ENCODE measurements around the gene PSMD12.
"Not testable (repeated sequence)": the region's sequence is repeated elsewhere in the genome, so short reads cannot be mapped to it uniquely, and the experiment has no call there.

Gene PSMD12

DNA sequence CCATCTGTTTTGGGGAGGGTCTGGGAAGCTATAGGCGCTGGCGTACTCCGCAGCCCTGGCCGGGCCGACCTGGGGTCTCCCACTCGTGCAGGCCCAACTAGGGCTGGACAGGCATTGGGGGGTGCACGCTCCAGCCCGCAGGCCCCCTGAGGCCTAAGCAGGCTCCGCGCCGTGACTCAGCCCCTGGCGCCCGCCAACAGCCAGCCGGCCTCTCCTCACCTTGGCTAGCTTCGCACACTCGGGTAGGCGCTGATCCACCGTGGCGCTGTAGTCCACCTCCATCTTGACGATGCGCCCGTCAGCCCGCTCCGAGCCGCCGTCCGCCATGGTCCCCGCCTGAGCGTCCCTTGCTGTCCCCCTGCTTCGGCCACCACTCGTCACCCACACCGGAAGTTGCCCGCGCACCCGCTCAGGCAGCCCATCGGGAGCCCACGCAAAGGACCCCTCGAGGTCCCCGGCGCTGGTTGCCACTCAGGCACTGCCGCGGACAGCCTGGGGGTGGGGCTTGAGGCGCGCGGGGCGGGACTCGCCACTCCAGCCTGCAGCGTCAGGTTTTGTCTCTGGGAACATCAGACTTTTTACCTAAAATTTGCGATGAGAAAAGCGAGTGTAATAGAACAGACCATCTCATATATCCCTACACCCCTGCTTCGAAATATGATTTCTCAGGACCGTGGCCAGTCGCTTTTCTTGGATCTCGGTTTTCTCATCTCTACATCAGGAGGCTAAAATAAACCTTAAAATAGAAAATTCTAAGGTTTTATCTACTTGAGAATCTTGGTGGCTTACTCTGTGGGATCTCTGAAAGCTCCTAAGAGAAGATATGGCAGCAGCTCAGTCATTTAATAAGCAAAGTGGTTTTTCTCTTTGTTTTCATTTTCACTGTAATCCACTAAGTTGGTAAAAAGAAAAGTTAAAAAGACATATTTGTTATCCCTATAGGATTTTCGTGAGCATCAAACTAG is at the start of gene PSMD12:
TSS of gene PSMD12 (minus strand) at position 385 of the 965 bp plus-strand sequence. CDS start at position 327, 58 bp downstream.
- DNase-seq (ENCODE audit: low read depth), result peak; percentile 89

GRCh38 chr17:67415291-67415690 is 48.9 kb upstream of the PSMD12 start:
- DNase-seq (ENCODE audit: low read depth), result no peak

- no peak for DNase-seq (ENCODE audit: low read depth)
Measured at GRCh38 chr17:67414559-67414958, 48.2 kb upstream of the PSMD12 start.

DNA sequence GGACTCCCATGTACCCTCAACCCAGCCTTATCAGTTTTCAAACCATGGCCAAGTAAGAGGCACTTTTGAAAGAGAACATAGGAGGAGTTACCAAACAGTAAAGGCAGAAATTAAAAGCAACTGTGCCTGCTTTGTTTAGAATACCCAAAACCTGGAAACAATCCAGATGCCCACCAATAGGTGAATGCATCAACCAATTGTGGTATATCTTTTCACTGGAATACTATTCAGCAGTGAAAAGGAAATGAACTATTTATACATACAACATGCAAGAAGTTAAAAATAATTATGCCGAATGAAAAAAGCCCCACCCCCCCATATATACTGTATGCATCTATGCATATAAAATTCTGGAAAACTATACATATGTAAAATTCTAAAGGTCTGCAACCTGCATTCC is 47.8 kb upstream of the PSMD12 start:
- DNase-seq (ENCODE audit: low read depth), result no peak

DNA sequence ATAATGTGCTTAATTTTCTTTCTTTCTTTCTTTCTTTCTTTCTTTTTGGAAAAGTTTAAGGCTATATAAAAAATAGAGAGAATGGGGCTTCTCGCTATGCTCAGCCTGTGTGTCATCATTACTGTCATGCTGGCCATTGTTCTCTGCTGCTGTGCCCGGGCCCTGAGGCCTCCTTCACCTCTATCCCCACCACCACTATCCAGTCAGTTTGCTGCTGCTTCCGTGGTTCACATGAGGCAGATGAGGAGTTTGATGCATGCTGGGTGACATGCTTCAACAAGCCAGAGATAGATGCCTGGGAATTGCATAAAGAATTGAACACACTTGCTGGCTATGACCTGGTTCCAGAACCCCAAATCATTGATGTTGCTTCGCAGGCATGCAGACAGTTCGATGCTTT is 47.0 kb upstream of the PSMD12 start:
- no peak for DNase-seq (ENCODE audit: low read depth)

- DNase-seq (ENCODE audit: low read depth), result no peak
Measured at GRCh38 chr17:67412941-67413340, 46.6 kb upstream of the PSMD12 start.

DNA sequence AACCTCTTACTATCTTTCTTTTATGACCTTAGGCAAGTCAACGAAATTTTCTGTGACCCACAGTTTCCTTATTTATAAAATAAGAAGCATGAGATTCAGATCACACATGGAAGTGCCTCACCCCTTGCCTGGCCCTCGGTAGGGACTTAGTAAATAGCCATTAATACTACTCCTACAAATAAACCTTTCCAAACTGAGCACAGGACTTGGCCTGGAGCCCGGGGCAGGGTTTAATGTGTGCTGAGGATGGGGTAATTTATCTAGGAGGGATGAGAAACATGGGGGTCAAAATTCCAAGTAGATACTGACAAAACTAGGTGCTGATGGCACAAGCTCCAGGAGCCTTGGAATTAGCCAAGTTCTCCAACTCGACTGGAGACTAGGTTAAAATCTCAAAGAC is 45.7 kb upstream of the PSMD12 start:
- no peak for DNase-seq (ENCODE audit: low read depth)

DNA sequence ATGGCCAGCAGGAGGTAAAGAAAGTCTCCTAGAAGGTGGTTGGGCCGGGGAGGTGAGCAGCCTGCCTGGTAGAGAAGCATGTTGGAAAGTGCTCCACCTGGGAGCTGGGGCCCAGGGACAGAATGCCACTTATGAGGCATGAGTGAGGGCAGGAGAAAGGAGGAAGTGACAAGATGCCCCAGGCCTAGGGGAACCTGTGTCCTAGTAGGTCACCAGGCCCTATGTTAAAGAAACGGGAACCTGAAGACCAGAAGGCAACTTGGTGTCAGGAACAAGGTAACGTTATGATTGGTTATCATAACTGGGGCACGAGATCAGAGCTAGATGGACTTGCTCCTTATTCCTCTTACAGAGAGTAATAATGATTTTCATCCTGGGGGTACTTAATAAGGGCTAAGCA is 45.0 kb upstream of the PSMD12 start:
- no peak for DNase-seq (ENCODE audit: low read depth)

DNA sequence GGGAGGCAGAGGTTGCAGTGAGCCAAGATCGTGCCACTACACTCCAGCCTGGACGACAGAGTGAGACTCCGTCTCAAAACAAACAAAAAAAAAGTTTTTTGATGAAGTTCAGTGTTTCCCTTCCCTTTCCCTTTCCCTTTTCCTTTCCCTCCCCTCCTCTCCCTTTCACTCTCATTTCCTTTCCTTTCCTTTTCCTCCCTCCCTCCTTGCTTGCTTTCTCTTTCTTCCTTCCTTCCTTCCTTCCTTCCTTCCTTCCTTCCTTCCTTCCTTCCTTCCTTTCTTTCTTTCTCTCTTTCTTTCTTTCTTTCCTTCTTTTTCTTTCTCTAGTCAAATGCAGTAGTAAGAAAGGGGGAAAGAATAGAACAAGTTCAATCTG is 42.1 kb upstream of the PSMD12 start:
- DNase-seq (ENCODE audit: low read depth), result not testable (repeated sequence)

GRCh38 chr17:67403483-67403882 is 37.1 kb upstream of the PSMD12 start:
- DNase-seq (ENCODE audit: low read depth), result no peak

GRCh38 chr17:67403065-67403464 is 36.7 kb upstream of the PSMD12 start:
- DNase-seq (ENCODE audit: low read depth), result no peak

- DNase-seq (ENCODE audit: low read depth), result no peak
Measured at GRCh38 chr17:67401598-67402504, 35.5 kb upstream of the PSMD12 start.

GRCh38 chr17:67401106-67401505 is 34.7 kb upstream of the PSMD12 start:
- DNase-seq (ENCODE audit: low read depth), result no peak

DNA sequence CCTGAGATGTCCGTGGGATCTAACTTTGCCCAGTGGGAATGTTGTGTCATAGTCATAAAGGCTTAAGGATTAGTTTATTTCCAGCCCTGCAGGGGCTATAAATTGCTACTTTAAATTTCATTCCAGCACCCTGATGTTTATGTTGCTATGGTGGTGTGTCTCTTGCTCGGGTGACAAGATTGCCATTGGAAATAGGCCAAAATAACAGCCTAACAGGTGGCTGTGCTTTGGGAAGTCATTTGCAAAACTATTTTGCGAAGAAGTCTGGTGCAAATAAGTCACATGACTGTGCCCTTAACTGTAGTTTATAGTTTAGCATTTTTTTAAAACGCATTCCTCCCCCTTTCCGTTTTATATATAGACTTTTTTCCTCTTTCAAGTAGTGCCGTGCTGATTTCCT is 33.8 kb upstream of the PSMD12 start:
- DNase-seq (ENCODE audit: low read depth), result no peak

GRCh38 chr17:67399676-67400075 is 33.3 kb upstream of the PSMD12 start:
- DNase-seq (ENCODE audit: low read depth), result no peak

- DNase-seq (ENCODE audit: low read depth), result no peak
Measured at GRCh38 chr17:67393809-67394397, 27.5 kb upstream of the PSMD12 start.

- DNase-seq (ENCODE audit: low read depth), result no peak
Measured at GRCh38 chr17:67392111-67392510, 25.7 kb upstream of the PSMD12 start.

DNA sequence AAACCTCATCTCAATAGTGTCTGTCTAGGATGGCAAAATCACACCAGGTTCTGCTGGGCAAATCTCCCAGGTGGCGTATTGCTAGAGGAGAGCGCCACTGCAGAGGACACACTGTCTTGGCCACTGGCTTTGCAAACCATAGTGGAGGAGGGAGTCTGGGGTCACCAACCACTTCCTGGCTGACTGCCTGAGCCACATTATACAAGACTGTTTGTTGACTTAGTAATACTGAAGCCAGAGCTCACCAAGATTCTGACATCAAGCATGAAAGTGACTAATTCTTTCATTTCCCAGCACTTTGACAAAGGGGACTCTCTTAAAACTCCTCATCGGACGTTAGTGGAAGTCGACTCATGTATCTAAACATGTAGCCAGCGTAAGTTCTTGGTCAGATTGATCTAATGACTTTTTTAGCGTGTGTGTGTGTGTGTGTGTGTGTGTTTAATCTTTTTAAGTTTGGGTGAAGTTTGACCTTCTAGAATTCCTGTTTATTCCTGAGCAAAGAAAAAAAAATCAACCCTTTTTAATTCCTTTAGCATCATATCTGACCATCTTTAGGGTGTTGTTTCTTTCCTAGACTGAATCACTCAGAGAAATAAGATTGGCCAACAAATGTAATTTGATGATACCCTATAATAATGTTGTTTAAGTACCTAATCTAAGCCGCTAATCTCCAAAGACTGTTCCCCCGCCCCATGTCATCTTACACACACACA is 24.4 kb upstream of the PSMD12 start:
- DNase-seq (ENCODE audit: low read depth), result no peak

DNA sequence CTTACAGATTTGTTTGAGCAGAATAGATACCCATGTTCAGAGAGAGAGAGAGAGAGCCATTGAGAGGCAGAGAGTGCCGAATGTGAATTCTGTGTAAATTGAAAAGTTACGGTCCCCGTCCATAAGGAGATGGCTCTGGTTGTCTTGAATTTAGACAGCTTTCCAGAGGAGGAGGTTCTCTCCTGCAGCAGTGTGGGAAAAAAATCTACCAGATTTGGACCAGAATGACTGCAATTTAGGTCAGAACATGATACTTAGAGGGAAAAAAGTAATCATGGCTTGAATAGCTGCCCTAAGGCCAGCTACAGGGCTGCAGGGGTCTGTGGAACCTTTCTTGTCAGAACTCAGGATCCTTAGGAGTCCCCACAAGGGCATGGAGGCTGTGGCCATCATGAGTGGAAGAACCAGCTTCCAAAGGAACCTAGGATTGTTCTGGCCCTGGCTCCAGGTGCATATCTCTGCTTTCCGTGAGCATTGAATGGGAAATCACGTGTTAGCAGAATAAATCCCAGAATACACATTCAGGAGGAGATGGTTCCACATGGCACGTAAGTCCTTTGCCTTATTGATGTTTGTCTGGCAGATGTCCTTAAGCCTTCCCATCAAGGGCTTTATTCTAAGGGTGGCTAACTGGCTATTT is 23.7 kb upstream of the PSMD12 start:
- DNase-seq (ENCODE audit: low read depth), result no peak

DNA sequence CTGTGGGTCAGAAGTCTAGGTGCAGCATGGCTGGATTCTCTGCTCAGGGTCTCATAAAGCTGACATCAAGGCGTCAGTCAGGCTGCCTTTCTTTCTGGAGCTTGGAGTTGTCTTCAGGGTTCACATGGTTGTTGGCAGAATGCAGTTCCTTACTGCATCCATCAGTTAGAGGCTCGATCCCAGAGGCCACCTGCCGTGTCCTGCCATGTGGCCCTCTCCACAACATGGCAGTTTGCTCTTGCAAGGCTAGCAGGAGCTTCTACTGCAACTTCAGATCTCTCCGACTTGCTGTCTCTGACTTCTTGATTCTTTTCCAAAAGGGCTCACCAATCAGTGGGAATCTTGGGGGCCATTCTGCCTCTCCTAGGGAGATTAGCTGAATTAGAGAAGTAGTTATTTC is 22.6 kb upstream of the PSMD12 start:
- DNase-seq (ENCODE audit: low read depth), result no peak

- DNase-seq (ENCODE audit: low read depth), result not testable (repeated sequence)
Measured at GRCh38 chr17:67388536-67388935, 22.2 kb upstream of the PSMD12 start.

Measured in stimulated activated CD8-positive, alpha-beta memory T cell treated with anti-CD3 and anti-CD28 coated beads, Interleukin-12 subunit alpha, Interleukin-12 subunit beta, amount 100 ng/mL, for 1 hour (primary cell).